ENCODE data around the gene SNX3.
A peak's percentile ranks its signal among the peaks of the same experiment; 100 is the strongest.
"Not testable (repeated sequence)": the region's sequence is repeated elsewhere in the genome, so short reads cannot be mapped to it uniquely, and the experiment has no call there.

SNX3 gene

DNA sequence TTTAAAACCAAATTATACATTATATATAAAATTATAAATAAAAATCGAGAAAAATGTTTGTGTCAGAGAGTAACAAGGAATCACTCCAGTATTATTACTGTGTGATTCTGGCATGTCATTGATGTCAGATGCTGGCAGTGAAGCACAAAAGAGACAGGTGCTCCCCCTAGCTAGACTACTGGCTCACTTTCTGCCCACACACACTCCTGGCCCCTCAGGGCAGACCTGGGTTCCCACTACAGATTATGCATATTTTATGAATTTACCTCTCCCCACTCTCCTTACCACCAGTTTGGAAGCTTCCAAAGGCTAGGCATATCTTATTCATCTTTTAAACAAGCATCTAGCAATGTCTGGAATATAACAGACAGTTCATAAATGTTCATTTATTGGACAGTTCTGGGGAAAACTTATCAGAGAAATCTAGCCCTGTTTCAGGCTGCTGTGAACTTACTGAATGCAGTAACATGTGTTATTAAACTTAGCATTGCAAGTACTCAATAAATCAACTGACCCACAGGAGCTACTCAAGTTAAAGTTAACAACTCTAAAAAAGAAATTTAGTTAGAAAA lies 12.8 kb downstream of the SNX3 start:
- DNase-seq, result no peak
- Mint-ChIP-seq H3K4me1 (peaks cover 9% of the 10 kb centered on the region), H3K27ac (no peak overlapping the region), H3K4me3 (no peak overlapping the region), H3K36me3 (peaks cover 37% of the 10 kb centered on the region), H3K9me3 (peaks cover 10% of the 10 kb centered on the region), H3K27me3 (no peaks in the 10 kb centered on the region)
- CTCF ChIA-PET, result interaction anchor here (1.3 kb wide), 1 partner anchor 244 kb away, joined by 3 read pairs; no protein-coding TSS in a partner anchor

DNA sequence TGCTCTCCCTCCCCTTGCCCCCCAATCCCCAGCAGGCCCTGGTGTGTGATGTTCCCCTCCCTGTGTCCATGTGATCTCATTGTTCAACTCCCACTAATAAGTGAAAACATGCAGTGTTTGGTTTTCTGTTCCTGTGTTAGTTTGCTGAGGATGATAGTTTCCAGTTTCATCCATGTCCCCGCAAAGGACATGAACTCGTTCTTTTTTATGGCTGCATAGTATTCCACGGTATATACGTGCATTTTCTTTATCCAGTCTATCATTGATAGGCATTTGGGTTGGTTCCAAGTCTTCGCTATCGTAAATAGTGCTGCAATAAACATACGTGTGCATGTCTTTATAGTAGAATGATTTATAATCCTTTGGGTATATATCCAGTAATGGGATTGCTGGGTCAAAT lies 15.7 kb downstream of the SNX3 start:
- H3K27me3 Mint-ChIP-seq, DNase-seq, H3K4me1 Mint-ChIP-seq, CTCF ChIA-PET, H3K4me3 Mint-ChIP-seq: not testable (repeated sequence)
- peaks cover 20% of the 10 kb centered on the region for H3K9me3 Mint-ChIP-seq
- peak overlapping the region; percentile 7 for H3K27ac Mint-ChIP-seq
- peaks cover 47% of the 10 kb centered on the region for H3K36me3 Mint-ChIP-seq

DNA sequence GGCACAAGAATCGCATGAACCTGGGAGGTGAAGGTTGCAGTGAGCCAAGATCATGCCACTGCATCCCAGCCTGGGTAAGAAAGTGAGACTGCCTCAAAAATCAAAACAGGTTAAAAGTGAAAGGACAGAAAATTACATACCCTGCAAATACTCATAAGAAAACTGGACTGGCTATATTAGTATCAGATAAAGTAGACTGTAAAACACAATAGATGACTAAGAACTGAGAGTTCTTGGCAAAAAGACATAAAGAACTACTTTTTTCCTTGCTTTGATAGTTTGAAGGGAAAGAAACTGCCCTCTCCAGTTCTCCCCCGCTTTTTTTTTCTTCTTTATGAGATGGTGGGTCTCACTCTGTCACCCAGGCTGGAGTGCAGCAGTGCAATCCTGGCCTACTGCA lies 17.0 kb downstream of the SNX3 start:
- no peak for DNase-seq
- H3K9me3 Mint-ChIP-seq, result peaks cover 20% of the 10 kb centered on the region
- H3K4me3 Mint-ChIP-seq, result no peak overlapping the region
- CTCF ChIA-PET, result no interaction called here
- H3K27ac Mint-ChIP-seq, result no peak overlapping the region
- no peaks in the 10 kb centered on the region for H3K27me3 Mint-ChIP-seq
- H3K4me1 Mint-ChIP-seq, result peaks cover 3% of the 10 kb centered on the region
- H3K36me3 Mint-ChIP-seq, result peaks cover 56% of the 10 kb centered on the region

DNA sequence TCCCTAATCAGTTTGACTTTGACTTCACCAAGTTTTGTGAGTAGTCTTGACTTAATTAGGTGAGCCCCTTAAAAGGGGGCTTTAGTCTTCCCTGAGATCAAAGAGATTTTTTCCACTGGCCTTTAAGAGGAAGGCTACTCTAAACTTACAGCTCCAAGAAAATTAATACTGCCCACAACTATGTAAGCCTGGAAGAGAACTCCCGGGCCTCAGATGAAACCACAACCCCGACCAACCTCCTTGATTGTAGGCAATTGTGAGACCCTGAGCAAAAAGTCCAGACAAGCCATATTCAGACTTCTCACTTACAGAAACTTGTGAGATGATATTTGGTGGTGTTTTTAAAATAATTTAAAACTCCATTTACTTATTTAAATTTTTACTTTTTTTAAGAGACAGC lies 18.1 kb downstream of the SNX3 start:
- Mint-ChIP-seq H3K27me3 (no peaks in the 10 kb centered on the region), H3K4me3 (no peak overlapping the region), H3K36me3 (peaks cover 55% of the 10 kb centered on the region), H3K27ac (no peak overlapping the region), H3K4me1 (no peaks in the 10 kb centered on the region), H3K9me3 (peaks cover 20% of the 10 kb centered on the region)
- DNase-seq, result no peak
- CTCF ChIA-PET, result no interaction called here

DNA sequence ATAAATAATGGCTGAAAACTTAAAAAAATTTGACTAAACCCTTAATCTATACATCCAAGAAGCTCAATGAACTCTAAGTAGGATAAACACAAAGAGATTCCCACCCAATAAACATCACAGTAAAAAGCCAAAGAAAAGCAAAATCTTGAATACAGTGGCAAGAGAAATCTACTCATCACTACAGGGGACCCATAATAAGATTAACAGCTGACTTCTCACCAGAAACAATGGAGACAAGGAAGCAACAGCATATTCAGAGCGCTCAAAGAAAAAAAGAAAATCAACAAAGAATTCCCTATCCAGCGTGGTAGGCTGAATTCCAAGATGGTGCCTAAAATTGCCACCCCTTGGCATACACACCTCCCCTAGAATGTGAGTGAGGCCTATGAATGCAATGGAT lies 18.6 kb downstream of the SNX3 start:
- CTCF ChIA-PET, result no interaction called here
- Mint-ChIP-seq H3K4me3 (no peak overlapping the region), H3K27ac (no peak overlapping the region), H3K36me3 (peaks cover 52% of the 10 kb centered on the region), H3K27me3 (no peaks in the 10 kb centered on the region), H3K9me3 (peaks cover 20% of the 10 kb centered on the region), H3K4me1 (no peaks in the 10 kb centered on the region)
- no peak for DNase-seq

DNA sequence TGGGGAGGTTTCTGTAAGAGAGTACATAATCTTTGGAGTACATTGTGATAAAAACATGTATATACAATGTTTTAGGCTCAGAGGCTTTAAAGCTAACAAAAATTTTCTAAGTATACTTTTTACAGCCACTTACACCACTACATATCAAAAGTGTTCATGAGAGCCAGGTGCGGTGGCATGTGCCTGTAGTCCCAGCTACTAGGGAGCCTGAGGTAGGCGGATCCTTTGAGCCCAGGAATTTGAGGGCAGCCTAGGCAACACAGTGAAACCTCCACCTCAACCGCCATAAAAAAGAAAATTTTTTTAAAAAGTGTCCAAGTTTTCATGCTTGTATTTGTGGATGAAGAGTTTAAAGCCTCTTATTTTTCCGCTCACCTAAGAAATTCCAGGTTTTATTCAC lies 22.5 kb downstream of the SNX3 start:
- peaks cover 10% of the 10 kb centered on the region for H3K9me3 Mint-ChIP-seq
- no peaks in the 10 kb centered on the region for H3K4me1 Mint-ChIP-seq
- peaks cover 38% of the 10 kb centered on the region for H3K36me3 Mint-ChIP-seq
- DNase-seq, result no peak
- no peak overlapping the region for H3K27ac Mint-ChIP-seq
- CTCF ChIA-PET, result no interaction called here
- H3K27me3 Mint-ChIP-seq, result no peaks in the 10 kb centered on the region
- H3K4me3 Mint-ChIP-seq, result no peak overlapping the region

DNA sequence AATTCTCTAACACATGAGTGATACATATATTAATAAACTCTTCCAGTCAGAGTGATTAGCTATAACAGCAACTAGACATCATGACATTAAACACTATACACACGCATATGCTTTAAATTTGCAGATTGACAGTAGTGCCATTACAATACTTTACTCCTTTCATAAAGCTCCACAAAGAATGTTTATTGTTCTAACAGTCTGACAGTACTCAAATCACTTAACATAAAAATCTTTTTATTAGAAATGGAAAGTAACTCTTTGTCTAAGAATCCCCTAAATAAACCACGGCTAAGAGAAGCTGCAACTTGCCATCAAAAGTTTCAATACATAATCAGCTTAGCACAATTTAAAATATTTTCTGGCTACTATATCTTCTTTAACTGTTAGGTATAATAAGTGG lies 24.0 kb downstream of the SNX3 start:
- Mint-ChIP-seq H3K36me3 (peaks cover 26% of the 10 kb centered on the region), H3K9me3 (peaks cover 1% of the 10 kb centered on the region), H3K27me3 (no peaks in the 10 kb centered on the region), H3K4me1 (no peaks in the 10 kb centered on the region), H3K4me3 (no peak overlapping the region), H3K27ac (no peak overlapping the region)
- CTCF ChIA-PET, result interaction anchor here (0.5 kb wide), 1 partner anchor 600 kb away, joined by 5 read pairs; no protein-coding TSS in a partner anchor
- DNase-seq, result no peak

DNA sequence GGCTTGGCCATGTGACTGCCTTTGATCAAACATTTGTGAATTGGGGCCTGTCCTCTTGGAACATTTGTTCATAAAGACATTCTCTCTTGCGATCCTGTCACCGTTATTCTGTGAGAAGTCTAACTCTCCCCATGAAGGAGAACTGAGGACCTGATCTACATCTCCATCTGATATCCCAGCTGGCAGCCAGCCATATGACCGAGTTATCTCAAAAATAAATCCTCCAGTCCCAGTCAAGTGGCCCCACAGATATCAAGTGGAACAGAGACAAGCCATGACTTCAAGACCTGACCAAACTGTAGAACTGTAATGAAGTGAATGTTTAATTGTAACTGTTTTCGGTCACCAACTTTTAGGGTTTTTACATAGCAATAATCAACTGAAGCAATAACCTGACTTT lies 25.7 kb downstream of the SNX3 start:
- Mint-ChIP-seq H3K4me1 (no peaks in the 10 kb centered on the region), H3K9me3 (no peaks in the 10 kb centered on the region), H3K27ac (no peak overlapping the region), H3K27me3 (no peaks in the 10 kb centered on the region), H3K36me3 (peaks cover 18% of the 10 kb centered on the region), H3K4me3 (no peak overlapping the region)
- DNase-seq, result no peak
- CTCF ChIA-PET, result no interaction called here

DNA sequence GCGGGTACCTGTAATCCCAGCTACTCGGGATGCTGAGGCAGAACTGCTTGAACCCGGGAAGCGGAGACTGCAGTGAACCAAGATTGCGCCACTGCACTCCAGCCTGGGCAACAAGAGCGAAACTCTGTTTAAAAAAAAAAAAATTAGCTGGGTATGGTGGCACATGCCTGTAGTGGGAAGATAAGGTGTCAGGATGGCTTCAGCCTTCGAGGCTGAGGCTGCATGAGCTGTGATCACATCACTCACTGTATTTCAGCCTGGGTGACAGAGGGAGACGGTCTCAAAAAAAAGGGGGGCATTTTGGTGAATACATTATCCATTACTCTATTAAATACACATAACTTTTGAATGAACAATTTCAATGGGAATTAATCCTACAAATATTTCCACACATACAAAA lies 32.4 kb downstream of the SNX3 start:
- H3K4me3 Mint-ChIP-seq, result no peak overlapping the region
- H3K27ac Mint-ChIP-seq, result no peak overlapping the region
- DNase-seq, result no peak
- CTCF ChIA-PET, result no interaction called here
- H3K9me3 Mint-ChIP-seq, result no peaks in the 10 kb centered on the region
- peaks cover 6% of the 10 kb centered on the region for H3K4me1 Mint-ChIP-seq
- H3K36me3 Mint-ChIP-seq, result peaks cover 10% of the 10 kb centered on the region
- no peaks in the 10 kb centered on the region for H3K27me3 Mint-ChIP-seq

DNA sequence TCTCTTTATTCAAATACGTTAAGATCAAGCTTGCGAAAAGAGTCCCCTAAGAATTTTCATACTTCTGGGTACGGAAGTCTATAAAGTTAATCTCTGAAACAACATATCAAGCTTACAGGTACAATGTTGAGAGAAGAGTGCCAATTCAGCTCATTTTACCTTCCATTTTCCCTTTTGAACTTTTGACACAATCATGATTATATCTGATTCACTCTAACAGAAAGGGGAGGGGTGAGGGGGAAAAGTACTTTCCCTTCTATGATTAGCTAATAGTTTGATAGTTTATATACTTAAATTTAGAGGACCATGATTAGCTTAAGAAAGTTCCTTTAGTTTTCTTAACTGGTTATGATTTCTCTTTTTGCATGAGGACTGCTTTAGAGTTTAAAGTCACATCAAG lies 33.5 kb downstream of the SNX3 start:
- CTCF ChIA-PET, result no interaction called here
- Mint-ChIP-seq H3K9me3 (no peaks in the 10 kb centered on the region), H3K36me3 (peaks cover 12% of the 10 kb centered on the region), H3K4me3 (no peak overlapping the region), H3K27ac (no peak overlapping the region), H3K27me3 (no peaks in the 10 kb centered on the region), H3K4me1 (peaks cover 17% of the 10 kb centered on the region)
- no peak for DNase-seq

DNA sequence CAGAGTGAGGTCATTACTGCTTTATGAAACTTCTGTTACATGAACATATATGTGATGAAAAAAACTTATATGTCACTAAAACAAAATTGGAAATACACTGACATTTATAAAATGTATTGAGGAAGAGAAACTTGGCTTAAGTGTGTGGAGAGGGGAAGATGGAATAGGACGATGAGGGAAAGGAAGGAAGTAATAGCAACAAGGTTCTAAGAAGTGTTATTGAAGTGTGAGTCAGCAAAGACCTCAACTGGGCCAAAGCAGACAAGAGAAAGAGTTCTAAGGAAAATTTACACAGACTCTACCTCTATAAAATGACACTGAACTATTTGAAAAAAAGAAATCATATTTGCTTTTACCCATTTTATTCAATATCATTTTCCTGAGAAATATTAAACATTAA lies 38.3 kb downstream of the SNX3 start:
- H3K36me3 Mint-ChIP-seq, result peaks cover 28% of the 10 kb centered on the region
- H3K4me3 Mint-ChIP-seq, result no peak overlapping the region
- H3K4me1 Mint-ChIP-seq, result peaks cover 17% of the 10 kb centered on the region
- no peaks in the 10 kb centered on the region for H3K27me3 Mint-ChIP-seq
- peak overlapping the region; percentile 2 for H3K27ac Mint-ChIP-seq
- no peaks in the 10 kb centered on the region for H3K9me3 Mint-ChIP-seq
- no peak for DNase-seq
- CTCF ChIA-PET, result no interaction called here

DNA sequence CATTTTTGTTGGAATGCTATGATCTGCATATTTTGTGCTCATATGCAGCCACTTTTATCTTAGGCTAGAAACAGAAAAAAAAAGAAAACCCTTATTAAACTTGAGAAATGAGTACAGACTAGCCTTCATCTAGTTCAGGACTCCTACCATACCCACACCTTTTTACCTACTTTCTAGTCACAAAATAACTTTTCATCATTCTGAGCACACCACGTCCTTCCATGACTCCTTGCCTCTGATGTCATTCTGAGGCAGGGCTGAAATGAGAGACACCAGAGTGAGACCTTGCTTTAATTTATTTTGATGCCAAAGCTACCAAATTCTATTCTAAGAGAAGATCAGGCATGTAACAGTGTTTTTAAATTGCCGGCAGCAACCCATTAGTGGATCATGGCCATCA lies 38.8 kb downstream of the SNX3 start:
- CTCF ChIA-PET, result no interaction called here
- Mint-ChIP-seq H3K9me3 (no peaks in the 10 kb centered on the region), H3K36me3 (peaks cover 28% of the 10 kb centered on the region), H3K4me3 (no peak overlapping the region), H3K27ac (peak overlapping the region; percentile 4), H3K4me1 (peaks cover 17% of the 10 kb centered on the region), H3K27me3 (no peaks in the 10 kb centered on the region)
- DNase-seq, result no peak

DNA sequence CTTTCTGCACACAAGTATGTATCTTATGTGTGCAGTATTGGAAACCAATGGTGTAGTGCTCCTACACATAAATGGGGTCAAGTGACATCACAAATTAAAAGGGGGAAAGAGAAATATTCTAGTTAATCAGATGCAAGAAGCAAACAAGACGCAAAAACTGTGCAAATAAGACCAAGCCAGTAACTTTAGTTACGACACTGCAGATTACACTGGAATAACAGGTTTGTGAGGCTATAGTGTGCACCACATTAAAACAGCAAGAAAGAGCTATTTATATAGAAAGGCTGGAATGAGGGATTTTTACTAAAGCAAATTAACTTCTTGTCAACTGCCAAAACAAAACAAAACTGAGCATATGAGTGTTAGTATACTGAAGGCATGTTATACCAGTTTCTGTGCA lies 49.2 kb downstream of the SNX3 start:
- H3K36me3 Mint-ChIP-seq, result peaks cover 25% of the 10 kb centered on the region
- no peak for DNase-seq
- H3K27me3 Mint-ChIP-seq, result no peaks in the 10 kb centered on the region
- H3K9me3 Mint-ChIP-seq, result no peaks in the 10 kb centered on the region
- H3K27ac Mint-ChIP-seq, result no peak overlapping the region
- no peaks in the 10 kb centered on the region for H3K4me1 Mint-ChIP-seq
- H3K4me3 Mint-ChIP-seq, result no peak overlapping the region
- CTCF ChIA-PET, result no interaction called here

DNA sequence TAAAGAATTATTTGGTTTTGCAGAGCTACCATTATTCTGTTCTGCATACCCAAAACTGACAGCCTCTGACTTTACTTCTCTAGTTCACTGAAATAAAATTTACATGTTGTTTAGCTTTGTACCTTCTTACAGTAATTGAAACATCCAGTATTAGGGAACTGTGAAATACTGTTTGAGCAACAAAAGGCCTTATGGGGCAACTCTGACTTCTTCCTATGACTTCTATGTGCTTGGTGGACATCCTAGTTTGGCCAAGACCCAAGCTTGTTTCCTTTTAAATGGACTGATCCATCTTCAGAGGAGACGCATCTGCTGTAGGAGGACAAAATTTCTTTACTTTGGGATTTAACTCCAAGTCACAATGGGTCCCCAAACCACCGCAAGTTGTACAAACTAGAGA lies 50.3 kb downstream of the SNX3 start:
- Mint-ChIP-seq H3K27me3 (no peaks in the 10 kb centered on the region), H3K4me3 (no peak overlapping the region), H3K9me3 (no peaks in the 10 kb centered on the region), H3K4me1 (no peaks in the 10 kb centered on the region), H3K36me3 (peaks cover 25% of the 10 kb centered on the region), H3K27ac (no peak overlapping the region)
- CTCF ChIA-PET, result no interaction called here
- no peak for DNase-seq

DNA sequence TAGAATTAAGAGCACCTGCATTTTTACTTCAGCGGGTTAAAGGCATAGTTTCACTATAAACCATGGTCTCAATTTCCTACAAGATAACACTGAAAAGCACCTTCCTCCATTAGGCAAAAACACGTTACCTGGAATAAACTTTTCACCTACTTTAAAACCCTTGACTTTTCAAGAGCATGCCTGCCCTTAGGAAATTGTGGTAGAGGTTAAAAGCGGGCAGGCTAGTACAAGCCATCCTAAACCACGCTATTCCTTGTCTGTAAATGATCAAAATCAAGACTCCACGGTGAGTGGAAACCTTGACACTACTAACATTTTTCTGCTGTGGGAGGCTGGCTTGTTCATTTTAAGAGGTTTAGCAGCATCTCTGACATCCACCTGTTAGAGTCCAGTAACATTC lies 51.1 kb downstream of the SNX3 start:
- Mint-ChIP-seq H3K4me1 (no peaks in the 10 kb centered on the region), H3K4me3 (no peak overlapping the region), H3K36me3 (peaks cover 24% of the 10 kb centered on the region), H3K27me3 (no peaks in the 10 kb centered on the region), H3K9me3 (no peaks in the 10 kb centered on the region), H3K27ac (no peak overlapping the region)
- DNase-seq, result no peak
- CTCF ChIA-PET, result no interaction called here

DNA sequence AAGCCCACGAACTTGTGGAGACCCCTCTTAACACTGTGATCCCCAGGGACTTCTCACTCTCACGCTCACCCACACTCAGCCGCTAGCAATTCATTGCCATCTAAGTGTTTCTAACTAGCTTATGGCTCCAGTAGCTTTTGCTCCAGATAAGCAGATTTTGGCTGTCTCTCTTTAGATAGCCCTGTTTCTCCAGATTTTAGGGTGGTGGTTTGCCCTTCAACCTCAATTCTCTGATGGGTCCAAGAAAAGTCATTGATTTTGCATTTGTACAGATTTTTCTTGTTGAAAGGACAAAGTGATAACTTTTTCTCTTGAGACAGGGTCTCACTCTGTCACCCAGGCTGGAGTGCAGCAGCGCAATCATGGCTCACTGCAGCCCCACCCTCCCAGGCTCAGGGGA lies 53.8 kb downstream of the SNX3 start:
- Mint-ChIP-seq H3K27me3 (no peaks in the 10 kb centered on the region), H3K4me1 (no peaks in the 10 kb centered on the region), H3K9me3 (no peaks in the 10 kb centered on the region), H3K27ac (no peak overlapping the region), H3K36me3 (peaks cover 20% of the 10 kb centered on the region), H3K4me3 (no peak overlapping the region)
- CTCF ChIA-PET, result no interaction called here
- DNase-seq, result no peak
